ELF-1 (cell line): ENCODE measurements around the gene BBS5.

ENCODE experiments used
- DNase-seq: peaks from one replicate; pipeline ENCODE4 v3.0.0-alpha.2; 2016; ENCODE audit warnings: low read depth, low spot score

The BBS5 gene

DNA sequence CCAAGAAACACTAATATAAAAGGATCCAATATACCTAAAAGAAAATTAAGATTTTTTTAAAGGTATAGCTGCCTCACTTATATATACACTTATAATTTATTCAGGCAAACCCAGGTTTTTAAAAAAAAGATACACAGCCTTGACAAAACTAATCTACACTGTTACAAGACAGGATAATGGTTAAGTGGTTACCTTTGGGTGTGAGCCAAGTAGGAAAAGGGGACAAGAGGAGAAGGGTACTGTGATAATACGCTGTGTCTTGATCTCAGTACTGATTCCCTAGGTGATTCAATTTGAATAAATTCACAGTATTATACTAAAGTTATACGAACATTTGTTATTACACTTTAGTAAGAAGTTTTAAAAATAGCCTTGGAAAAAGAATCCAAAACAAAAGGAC is 60.9 kb downstream of the BBS5 start:
- DNase-seq: no peak

DNA sequence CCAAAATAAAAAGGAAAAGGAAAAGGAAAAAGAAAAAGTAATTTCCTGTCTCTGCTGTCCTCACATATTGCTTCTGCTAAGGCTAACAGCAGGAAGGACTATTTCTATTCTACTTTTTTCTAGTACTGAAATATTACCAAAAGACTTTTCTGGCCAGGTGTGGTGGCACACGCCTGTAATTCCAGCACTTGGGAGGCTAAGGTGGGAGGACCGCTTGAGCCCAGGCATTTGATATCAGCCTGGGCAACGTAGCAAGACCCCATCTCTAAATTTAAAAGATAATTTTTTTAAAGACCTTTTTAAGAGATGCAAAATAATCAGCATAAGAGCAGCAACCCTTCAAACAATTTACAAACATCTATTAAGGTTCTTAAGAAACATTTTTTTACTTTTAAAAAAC is 63.1 kb downstream of the BBS5 start:
- no peak for DNase-seq

DNA sequence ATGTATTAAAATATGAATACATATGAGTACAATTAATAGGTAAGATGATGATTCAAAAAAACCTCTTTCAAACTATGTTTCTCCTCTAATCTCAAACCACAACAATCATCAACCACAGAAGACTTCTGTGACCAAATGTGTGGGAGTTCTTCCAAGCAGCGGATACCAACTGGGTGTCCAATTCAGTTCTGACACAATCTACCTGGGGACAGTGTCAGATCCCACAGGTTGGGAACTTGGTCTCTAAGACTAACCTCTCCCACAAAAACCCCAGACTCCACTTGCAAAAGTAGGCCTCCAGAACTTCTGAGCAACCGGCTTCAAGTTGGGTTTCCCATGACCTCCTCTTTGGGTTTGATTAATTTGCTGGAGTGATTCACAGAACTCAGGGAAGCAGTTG is 67.5 kb downstream of the BBS5 start:
- no peak for DNase-seq
